A673 (cell line): ENCODE results near the gene TCERG1L. TPM values are rescaled to one million over a fixed set of nuclear protein-coding genes. Genes with fewer than 3 reads are reported as not detected.

ENCODE experiments used
- BruUV-seq: library from RNA; stranded (reverse); fragments of 400-500 nt; replicated peaks from 2 replicates; lab custom pipeline; 2021; lab: Mats Ljungman, UMichigan
- CTCF ChIA-PET: fragments of 300-600 bp; sonication (Branson Sonifier 250); formaldehyde crosslinking; loops from one replicate; lab custom pipeline; 2022; ENCODE audit warnings: antibody characterized with exemption; lab: Charles Lee
- POLR2A ChIA-PET: fragments of 300-600 bp; sonication (Branson Sonifier 250); formaldehyde crosslinking; loops from one replicate; lab custom pipeline; 2022; ENCODE audit warnings: antibody characterized with exemption; ENCODE audit not compliant: low non-redundant PET; lab: Charles Lee
- DNase-seq: peaks from one replicate; pipeline ENCODE4 v3.0.0-alpha.2; 2015; ENCODE audit warnings: low spot score
- H3K27ac ChIP-seq: fragments of 200-600 bp; sonication (generic); 2 replicates; pipeline ENCODE4 v1.5.1; 2016; ENCODE audit warnings: mixed run types, low read depth, mild to moderate bottlenecking, mixed read lengths, antibody characterized with exemption, low read length; ENCODE audit not compliant: poor library complexity, severe bottlenecking
- H3K27me3 ChIP-seq: fragments of 200-600 bp; sonication (generic); replicated peaks from 2 replicates; pipeline ENCODE4 v1.6.1; 2017; ENCODE audit warnings: mixed run types, low read depth, mild to moderate bottlenecking, mixed read lengths, antibody characterized with exemption, low read length; ENCODE audit not compliant: insufficient read depth, poor library complexity
- H3K36me3 ChIP-seq: fragments of 200-600 bp; sonication (generic); 2 replicates; pipeline ENCODE4 v1.6.1; 2016; ENCODE audit warnings: mixed run types, mild to moderate bottlenecking, mixed read lengths, antibody characterized with exemption, low read length; ENCODE audit not compliant: insufficient read depth, poor library complexity, severe bottlenecking
- H3K4me1 ChIP-seq: fragments of 200-600 bp; sonication (generic); 2 replicates; pipeline ENCODE4 v1.6.1; 2017; ENCODE audit warnings: mixed run types, mild to moderate bottlenecking, mixed read lengths, antibody characterized with exemption, low read length; ENCODE audit not compliant: insufficient read depth, poor library complexity, severe bottlenecking
- H3K4me3 ChIP-seq: fragments of 200-600 bp; sonication (generic); 2 replicates; pipeline ENCODE4 v1.5.1; 2016; ENCODE audit warnings: low read depth, mixed run types, mild to moderate bottlenecking, mixed read lengths, low read length; ENCODE audit not compliant: poor library complexity, severe bottlenecking
- H3K9me3 ChIP-seq: fragments of 200-600 bp; sonication (generic); 2 replicates; pipeline ENCODE4 v1.6.1; 2016; ENCODE audit warnings: mixed run types, low read depth, mild to moderate bottlenecking, mixed read lengths, antibody characterized with exemption, low read length; ENCODE audit not compliant: poor library complexity, severe bottlenecking
- EZH2 ChIP-seq: fragments of 200-600 bp; sonication (generic); IDR thresholded peaks from 2 replicates; pipeline ENCODE4 v1.6.1; 2017; ENCODE audit warnings: borderline replicate concordance, low read depth, mild to moderate bottlenecking, mixed read lengths, antibody characterized with exemption, low read length; ENCODE audit not compliant: poor library complexity, severe bottlenecking
- intact Hi-C: fragments of 100-400 bp; cut with micrococcal nuclease; formaldehyde crosslinking; loops from one replicate; pipeline ENCODE4 v1.10.0; 2022; ENCODE audit not compliant: unreplicated experiment
- total RNA-seq: library from RNA; stranded (reverse); gene quantifications from 2 replicates; pipeline ENCODE4 v1.2.3, GENCODE V29; 2021
- TF ChIP-seq, protein P1 (sequence below): fragments of 300-800, 200-600 bp; sonication (generic); conservative IDR thresholded peaks from 2 replicates; pipeline ENCODE4 v1.5.1; 2017; ENCODE audit warnings: low read depth, mild to moderate bottlenecking, antibody characterized with exemption, low read length, moderate library complexity, mixed read lengths

Gene TCERG1L
- total RNA-seq, 1 experiment from 2014 or later: 16.3 TPM

DNA sequence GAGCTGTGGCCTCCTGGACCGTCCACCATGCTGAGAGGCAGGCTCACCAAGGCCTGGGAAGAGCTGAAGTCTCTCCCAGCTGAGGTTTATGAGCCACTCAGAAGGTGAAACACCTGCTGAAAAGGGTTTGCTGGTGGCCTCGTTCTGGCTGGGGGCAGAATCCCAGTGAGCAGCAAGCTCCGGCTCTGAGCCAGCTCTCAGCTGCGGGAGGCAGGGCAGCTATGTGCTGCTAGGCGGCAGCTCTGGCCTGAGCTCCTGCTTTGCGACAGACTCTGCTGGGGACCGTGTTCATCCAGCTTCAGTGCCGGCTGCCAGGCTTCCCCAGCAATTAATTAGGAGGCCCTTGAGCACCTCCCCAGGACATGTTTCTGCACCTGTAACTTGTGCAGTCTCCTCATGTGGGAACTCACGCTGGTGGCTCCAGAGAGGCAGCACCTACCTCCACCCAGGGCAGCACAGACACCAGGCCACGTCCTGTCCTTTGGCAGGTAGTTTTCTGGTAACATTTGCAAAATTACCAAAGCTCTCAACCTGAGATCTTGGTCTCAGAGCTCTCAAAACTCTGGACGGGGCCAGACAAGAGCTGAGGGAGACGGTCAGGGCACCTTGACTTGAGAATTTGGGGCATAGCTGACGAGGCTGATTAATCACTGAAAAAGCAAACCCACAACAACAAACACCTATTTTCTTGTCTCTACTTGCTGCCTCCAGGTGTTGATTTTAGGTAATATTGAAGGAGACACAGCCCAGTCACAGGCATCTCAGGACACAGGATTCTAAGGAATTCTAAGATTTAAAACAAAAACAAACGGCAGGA lies 185.0 kb downstream of the TCERG1L start:
- ChIA-PET POLR2A (no interaction called here), CTCF (no interaction called here)
- peaks cover 11% of the 10 kb centered on the region for H3K36me3 ChIP-seq
- intact Hi-C loops: no loop called here
- H3K4me1 ChIP-seq: no peaks in the 10 kb centered on the region
- H3K27ac ChIP-seq: no peak overlapping the region
- no peaks in the 10 kb centered on the region for H3K9me3 ChIP-seq
- TF ChIP-seq, protein P1, sequence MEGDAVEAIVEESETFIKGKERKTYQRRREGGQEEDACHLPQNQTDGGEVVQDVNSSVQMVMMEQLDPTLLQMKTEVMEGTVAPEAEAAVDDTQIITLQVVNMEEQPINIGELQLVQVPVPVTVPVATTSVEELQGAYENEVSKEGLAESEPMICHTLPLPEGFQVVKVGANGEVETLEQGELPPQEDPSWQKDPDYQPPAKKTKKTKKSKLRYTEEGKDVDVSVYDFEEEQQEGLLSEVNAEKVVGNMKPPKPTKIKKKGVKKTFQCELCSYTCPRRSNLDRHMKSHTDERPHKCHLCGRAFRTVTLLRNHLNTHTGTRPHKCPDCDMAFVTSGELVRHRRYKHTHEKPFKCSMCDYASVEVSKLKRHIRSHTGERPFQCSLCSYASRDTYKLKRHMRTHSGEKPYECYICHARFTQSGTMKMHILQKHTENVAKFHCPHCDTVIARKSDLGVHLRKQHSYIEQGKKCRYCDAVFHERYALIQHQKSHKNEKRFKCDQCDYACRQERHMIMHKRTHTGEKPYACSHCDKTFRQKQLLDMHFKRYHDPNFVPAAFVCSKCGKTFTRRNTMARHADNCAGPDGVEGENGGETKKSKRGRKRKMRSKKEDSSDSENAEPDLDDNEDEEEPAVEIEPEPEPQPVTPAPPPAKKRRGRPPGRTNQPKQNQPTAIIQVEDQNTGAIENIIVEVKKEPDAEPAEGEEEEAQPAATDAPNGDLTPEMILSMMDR: no peak
- no peak for TF ChIP-seq EZH2
- no peak for DNase-seq
- no TSS peak for BruUV-seq
- no peaks in the 10 kb centered on the region for H3K27me3 ChIP-seq
- H3K4me3 ChIP-seq: no peak overlapping the region

DNA sequence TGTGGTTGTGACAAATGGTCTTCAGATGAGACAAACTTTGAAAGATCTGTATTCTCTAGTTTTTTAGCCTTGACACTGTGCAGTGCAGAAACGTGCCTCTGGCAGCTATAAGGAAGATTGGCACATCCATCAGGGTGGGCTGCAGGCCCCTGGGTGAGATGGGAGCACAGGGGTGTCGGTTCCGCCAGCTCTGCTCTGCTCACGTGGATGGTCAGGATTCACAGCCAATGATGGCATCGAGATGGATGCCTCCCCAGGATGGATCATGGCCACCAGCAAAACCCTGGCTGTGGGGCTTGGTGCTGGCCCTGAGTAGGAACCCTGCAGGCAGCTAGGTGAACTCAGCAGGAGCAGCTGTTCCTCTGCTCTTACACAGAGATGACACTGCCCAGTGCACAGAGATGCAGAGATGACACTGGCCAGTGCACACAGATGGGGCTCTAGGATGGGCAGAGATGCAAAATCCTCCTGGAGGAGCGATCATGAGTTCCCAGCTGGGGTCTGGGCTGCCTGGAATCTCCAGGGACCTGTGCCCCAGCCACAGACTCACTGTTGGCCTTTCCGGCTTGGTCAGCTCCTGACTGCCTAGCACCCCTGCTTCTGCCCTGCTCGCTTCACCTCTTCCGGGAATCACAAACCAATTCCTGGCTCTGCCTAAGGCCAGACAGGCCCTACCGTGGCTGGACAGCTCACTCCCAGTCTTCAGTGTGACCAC lies 185.9 kb downstream of the TCERG1L start:
- intact Hi-C loops: no loop called here
- Histone ChIP-seq H3K4me3 (no peak overlapping the region), H3K27ac (no peak overlapping the region), H3K9me3 (no peaks in the 10 kb centered on the region), H3K27me3 (no peaks in the 10 kb centered on the region), H3K36me3 (peaks cover 11% of the 10 kb centered on the region), H3K4me1 (no peaks in the 10 kb centered on the region)
- TF ChIP-seq EZH2: no peak
- TF ChIP-seq, protein P1: no peak
- CTCF ChIA-PET: no interaction called here
- no peak for DNase-seq
- BruUV-seq: no TSS peak
- POLR2A ChIA-PET: no interaction called here

DNA sequence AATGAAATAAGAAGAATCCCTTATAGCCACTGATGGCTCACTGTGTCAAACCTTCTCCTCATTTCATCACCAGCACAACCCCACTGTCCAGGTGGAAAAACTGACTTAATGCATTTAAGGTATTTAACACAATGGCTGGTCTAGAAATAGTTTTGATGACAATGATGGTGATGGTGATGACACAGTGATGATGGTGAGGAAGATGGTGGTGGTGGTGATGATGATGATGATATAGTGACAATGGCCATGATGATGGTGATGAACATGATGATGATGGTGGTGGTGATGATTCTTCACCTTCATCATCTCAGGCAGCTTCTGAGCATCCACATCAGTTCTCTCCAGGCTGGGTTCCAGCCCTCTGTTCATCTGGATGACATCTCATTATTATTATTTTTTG lies 186.6 kb downstream of the TCERG1L start:
- ChIA-PET POLR2A (no interaction called here), CTCF (no interaction called here)
- intact Hi-C loops: no loop called here
- Histone ChIP-seq H3K36me3 (peaks cover 11% of the 10 kb centered on the region), H3K27me3 (no peaks in the 10 kb centered on the region), H3K4me1 (no peaks in the 10 kb centered on the region), H3K27ac (no peak overlapping the region), H3K4me3 (no peak overlapping the region), H3K9me3 (no peaks in the 10 kb centered on the region)
- DNase-seq: no peak
- TF ChIP-seq EZH2: no peak
- TF ChIP-seq, protein P1: no peak
- BruUV-seq: no TSS peak
